NCI-H2107 (cell line): Measurements from ENCODE around the gene MAP2K2.

ENCODE experiments used
- DNase-seq: peaks from one replicate; lab custom pipeline; 2025; lab: John Stamatoyannopoulos, UW

MAP2K2 gene

DNA sequence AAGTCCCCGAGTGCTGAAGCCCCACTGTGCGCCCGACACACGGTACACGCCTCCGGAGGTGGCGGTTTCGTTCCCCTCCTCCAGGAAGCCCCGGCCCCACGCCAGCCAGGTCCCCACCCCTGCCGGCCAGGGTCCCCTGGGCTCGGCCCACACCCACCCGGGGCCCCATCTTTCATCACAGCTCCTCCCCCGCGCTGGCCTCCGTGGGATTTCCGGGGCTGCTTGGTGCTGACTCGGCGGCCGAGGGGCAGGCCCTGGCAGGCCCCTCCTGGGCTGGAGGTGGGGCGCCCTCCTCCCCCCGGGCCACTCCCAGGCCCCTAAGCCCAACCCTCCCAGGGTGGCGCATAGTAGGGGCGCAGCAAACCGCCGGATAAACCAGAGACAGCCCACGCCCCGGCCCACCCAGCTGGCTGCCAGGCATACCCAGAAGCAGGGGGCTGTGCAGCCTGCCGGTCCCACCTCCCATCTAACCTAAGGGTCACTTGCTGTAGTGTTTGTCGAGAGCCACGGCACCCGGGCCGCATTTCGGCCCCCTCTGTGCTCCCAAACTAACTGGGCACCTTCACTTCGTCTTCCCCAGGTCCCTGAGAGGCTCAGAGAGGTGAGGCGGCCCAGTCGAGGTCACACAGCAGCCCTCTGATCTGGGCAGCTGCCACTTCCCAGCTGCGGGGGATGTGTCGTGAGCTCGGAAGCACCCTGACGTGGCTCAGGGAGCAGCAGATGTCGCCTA, 63.9 kb downstream of the MAP2K2 start:
- no peak for DNase-seq

- no peak for DNase-seq
These were observed 64.5 kb downstream of the MAP2K2 start for GRCh38 chr19:4059453-4059871.

- DNase-seq, result no peak
These were observed 65.0 kb downstream of the MAP2K2 start for GRCh38 chr19:4058693-4059452.

DNA sequence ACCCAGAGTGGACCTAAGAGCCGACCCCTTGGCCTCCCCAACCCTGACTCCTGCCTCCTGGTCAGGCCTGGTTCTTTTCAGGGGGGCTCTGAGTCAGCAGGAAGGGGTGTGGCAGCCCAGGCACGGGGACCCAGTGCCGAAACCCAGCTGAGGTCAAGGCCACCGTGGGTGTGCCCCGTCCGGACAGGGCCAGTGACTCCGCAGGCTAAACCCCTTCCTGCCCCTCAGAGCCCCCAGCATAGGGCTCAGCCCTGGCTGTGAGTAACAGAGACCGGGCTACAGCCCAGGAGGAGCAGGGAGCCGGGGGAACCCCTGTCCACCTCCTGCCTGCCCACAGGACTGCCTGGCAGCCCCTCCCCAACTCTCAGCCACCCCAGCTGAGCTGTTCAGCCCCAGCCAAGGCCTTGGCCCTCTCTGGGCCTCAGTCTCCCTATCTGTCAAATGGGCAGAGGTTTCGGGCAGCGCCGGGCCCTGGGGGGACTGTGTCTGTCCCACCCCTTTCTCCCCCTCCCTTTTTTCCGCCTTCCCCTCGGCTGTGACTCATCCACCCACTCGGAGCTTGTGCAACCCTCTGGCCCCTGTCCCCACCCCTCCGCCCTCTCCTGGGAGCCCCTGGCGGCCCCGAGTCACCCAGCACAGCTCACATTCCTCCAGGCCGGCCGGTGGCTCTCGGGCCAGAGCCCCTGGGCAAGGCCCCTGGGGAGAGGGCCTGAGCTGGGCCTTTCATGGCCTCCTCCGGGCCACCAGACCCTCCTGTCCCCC, 65.8 kb downstream of the MAP2K2 start:
- no peak for DNase-seq

- DNase-seq, result no peak
These were observed 68.7 kb downstream of the MAP2K2 start for GRCh38 chr19:4055209-4055552.

- DNase-seq, result no peak
These were observed 69.3 kb downstream of the MAP2K2 start for GRCh38 chr19:4054441-4055208.

DNA sequence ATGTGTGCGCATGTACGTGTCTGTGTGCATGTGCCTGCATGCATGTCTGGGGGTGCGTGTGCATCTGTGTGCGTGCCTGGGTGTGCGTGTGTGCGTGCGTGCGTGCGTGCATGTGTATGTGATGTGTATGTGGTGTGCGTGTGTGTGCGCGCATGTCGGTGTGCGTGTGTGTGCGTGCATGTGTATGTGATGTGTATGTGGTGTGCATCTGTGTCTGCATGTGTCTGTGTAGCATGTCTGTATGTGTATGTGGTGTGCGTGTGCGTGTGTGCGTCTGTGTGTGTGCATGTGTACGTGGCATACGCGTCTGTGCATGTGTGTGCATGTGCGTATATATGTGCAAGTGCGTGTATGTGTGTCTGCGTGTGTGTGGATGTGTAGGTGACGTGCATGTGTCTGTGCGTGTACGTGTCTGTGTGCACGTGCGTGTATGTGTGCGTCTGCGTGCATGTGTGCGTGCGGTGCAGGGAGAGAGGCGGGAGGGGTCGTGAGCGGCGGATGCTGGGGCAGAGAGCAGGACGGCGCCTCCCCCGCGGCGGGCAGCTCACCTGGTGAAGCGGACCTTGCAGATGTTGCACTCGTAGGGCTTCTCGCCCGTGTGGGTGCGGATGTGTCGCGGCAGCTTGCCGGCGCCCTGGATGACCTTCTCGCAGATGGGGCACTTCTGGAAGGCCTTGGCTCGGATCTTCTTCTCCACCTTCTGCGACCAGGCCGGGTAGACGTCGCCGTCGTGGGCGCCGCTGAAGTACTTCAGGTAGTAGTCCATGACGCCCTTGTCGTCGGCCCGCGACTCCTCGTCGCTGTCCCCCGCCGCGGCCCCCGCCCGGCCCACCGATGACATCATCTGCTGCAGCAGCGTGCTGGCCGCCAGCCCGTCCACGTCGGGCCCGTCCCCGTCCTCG, 70.2 kb downstream of the MAP2K2 start:
- no peak for DNase-seq

GRCh38 chr19:4052993-4053422, 70.9 kb downstream of the MAP2K2 start:
- DNase-seq, result no peak

DNA sequence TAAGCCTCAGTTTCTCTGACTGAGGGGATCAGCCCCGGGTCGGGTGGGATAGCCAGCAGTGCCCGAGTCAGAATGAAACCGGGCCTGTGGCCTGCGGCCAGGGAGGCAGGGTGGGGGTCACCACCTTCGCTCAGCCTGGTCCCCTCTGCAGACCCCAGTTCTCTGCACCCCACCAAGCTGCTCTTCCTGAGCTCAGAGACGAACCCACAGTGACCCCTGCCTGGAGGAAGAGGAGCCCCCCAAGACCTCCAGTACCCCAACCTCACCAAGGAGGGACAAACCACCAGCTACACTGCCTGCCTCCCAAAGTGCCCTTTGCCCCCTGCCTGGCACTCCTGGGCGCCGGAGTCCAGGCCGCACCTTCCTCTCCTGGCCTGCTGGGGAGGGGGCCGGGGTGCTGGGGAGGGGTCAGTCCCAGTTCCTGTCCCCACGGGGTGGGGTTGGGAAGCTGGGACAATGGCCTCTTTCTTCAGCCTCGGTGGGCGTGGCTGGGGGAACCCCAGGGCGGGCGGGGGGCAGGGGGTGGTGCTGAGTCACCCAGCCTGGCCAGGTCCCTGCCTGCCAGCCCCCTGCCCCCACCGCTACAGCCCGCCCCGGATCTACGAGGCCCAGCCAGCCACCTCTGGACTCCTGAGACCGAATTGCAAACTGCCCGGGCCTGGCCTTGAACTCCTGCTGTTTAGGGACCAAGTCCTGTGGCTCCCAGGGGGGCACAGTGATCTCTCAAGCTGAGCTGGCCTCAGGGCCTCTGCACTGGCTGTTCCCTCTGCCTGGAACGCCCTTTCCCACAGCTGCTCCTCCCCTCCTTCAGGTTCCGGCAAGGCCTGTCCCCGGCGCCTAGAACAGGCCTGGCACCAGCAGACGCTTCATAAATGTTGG, 71.6 kb downstream of the MAP2K2 start:
- DNase-seq, result no peak

GRCh38 chr19:4051175-4052101, 72.5 kb downstream of the MAP2K2 start:
- no peak for DNase-seq

DNA sequence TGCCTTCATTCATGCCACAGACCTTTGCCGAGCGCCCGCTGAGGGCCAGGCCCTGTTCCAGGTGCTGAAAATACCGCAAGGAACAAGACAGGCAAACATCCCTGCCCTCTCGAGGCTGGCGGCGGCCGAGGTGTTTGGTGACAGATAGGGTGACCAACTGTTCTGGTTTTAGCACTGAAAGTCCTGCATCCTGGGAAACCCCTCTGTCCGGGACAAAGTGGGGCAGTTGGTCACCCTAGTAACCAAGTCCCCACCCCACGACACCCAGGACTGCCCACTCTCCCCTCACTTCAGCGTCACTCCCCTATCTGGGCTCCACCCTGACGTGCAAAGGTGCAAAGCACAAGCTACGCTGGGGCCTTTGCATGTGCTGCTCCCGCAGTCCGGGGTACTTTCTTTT, 74.5 kb downstream of the MAP2K2 start:
- no peak for DNase-seq

- DNase-seq, result no peak
These were observed 76.8 kb downstream of the MAP2K2 start for GRCh38 chr19:4046946-4047683.

DNA sequence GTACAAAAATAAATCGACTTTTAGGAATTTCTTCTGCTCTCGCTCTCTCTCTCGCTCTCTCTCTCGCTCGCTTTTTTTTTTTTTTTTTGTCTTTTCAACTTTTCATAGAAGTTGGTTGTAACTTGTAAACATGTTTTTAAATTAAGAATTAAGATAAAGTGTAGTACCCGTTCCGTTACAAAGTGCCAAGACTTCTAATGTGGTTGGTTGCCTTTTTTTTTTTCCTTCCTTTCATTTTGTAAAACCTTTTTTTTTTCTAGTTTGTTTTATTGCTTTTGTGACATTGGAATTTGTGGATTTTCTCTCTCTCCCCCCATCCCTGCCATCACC, 77.6 kb downstream of the MAP2K2 start:
- DNase-seq, result no peak

DNA sequence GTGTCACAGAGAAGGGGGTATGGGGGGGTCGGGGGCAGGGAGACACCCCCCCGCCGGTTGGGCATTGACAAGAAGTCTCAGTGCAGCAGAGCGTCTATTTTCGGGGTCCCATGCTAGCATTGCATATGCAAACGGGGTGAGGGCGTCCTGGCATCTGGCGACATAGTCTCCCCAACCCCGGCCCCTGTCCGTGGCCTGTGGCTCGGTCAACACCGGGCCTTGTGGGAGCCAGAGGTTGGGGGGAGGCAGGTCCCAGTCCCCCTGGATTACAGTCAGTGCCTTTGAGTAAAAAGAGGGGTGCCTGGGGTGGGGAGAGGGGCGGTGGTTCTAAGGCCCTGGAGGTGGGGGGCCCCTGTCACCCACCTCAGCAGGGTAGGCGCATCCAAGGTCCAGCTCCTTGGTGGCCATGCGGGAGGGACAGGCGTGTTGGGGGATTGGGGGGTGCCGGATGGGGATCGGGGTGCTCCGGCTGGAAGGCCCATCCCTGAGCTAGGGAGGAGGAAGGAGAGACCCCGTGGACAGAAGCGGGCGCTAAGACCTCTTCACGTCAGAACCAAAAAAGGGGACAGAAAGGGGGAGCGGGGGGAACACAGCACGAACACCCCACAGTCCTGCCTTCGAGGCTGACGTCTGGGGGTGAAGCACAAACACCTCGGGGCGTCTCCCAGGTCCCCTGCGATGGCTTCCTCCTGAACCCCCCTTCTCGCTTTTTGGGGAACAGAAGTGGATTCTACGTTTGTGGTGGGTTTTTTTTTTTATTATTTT, 78.1 kb downstream of the MAP2K2 start:
- no peak for DNase-seq

DNA sequence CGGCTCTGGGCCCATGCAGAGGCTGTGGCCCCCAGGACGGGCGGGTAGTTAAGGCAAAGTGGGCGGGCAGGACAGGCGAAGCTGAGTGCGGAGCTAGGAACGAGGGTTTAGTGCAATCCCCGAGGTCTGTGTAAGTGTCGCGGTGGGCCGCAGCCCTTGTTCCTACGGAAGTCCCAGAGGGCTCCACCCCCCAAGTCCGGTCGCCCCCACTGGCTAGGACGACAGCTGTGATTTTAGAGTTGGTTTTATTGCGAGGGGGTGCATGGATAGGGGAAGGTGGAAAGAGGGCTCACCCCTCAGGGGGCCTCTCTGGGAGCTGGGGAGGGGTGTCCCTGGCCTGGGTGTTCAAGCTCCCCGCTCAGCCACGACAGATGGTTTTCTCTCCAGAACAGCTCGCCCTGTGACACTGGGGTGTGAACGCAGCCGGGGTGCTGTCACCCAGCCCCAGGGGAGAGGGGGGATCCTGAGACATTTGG, 78.9 kb downstream of the MAP2K2 start:
- no peak for DNase-seq

DNA sequence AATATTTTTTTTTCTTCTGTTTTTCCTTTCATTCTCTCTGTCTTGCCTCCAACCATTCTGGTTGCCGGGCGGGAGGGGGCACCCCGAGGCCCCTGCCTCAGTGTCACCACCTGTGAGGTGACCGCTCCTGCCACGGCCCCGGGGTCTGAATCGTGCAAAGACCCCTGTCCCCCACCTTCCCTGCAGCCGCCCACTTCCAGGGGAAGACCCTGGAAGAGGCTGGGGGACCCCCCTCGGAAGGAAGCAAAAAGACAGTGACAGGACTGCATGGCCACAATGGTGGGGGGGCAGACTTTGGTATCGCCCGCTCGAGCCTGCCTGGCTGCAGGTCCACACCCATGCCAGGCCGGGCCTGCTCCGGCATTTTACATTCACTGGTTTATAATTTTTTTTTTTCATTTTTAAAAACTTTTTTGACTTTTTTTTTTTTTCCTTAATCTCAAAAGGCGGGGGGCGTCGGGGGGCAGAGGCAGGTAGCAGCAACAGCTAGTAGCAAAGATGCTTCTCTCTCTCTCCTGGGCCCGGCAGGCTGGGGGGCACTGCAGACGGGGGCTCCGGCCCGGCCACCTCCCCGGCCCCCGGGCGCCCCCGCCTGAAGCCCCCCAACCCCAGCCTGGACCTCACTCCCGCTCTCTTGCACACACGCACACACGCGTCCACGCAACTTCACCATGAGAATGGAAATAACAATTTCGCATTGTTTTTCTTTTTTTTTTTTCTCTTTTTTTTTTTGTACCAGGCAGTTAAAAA, 79.8 kb downstream of the MAP2K2 start:
- no peak for DNase-seq

DNA sequence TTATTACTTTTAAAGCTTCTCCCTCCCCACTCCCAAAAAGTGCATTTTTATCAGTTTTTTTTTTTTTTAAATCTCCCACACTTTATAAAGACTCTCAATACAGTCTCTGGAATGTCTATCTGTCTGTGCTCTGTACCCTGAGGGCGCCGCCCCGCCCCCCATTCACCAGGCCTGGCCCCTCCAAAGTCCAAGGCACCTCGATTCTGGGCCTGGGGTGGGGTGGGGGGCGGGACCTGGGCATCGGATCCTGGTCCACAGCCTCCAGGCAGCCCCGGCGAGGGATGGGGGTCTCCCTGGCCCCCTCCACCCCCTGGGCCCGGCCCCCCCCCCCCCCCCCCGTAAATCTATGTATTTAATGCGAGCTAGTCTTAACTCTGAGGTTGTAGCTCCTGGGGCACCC, 80.5 kb downstream of the MAP2K2 start:
- no peak for DNase-seq
